ENCODE measurements around the gene PKM. TPM values are rescaled to one million over a fixed set of nuclear protein-coding genes. Genes with fewer than 3 reads are reported as not detected.

PKM gene
- total RNA-seq, 1 donor from 2014 or later = 1,163 TPM

GRCh38 chr15:72183781-72184164 is 47.2 kb downstream of the PKM start:
- peak overlapping the region; percentile 76 for H2AFZ ChIP-seq (replicated peaks)
- peak overlapping the region; percentile 92 for H3K4me2 ChIP-seq
- no peak overlapping the region for H3K27ac ChIP-seq

GRCh38 chr15:72182673-72183072 is 48.3 kb downstream of the PKM start:
- H3K9me3 Mint-ChIP-seq = no peaks in the 10 kb centered on the region

More at GRCh38 chr15:72183781-72184164, 47.2 kb downstream of the PKM start:
- no peaks in the 10 kb centered on the region for H3K9me3 Mint-ChIP-seq
- peaks cover 33% of the 10 kb centered on the region for H3K4me1 Mint-ChIP-seq
- no peak for DNase-seq (ENCODE audit: low spot score)
- Histone ChIP-seq H3K9me3 (ENCODE audit: low read depth) (no peaks in the 10 kb centered on the region), H3F3A (ENCODE audit: low read depth) (peaks cover 7% of the 10 kb centered on the region), H3K79me2 (ENCODE audit: low read depth) (no peaks in the 10 kb centered on the region), H3K9ac (no peak overlapping the region), H3K4me1 (peaks cover 18% of the 10 kb centered on the region), H3K27me3 (peaks cover 58% of the 10 kb centered on the region), H3K4me3 (peak overlapping the region; percentile 52), H4K20me1 (ENCODE audit: low read depth) (no peaks in the 10 kb centered on the region), H3K36me3 (no peaks in the 10 kb centered on the region)
- peaks cover 10% of the 10 kb centered on the region for H3K27me3 Mint-ChIP-seq (ENCODE audit: insufficient read depth, low read depth)
- H3K36me3 Mint-ChIP-seq = no peaks in the 10 kb centered on the region
- H3K4me3 Mint-ChIP-seq = no peak overlapping the region
- H3K27ac Mint-ChIP-seq = no peak overlapping the region
- no peak for TF ChIP-seq EZH2 (IDR thresholded peaks at IDR 0.05)
- no peak for TF ChIP-seq EZH2phosphoT487 (IDR thresholded peaks at IDR 0.05)
- no peak for TF ChIP-seq CTCF (IDR thresholded peaks at IDR 0.05)

GRCh38 chr15:72182244-72182643 is 48.7 kb downstream of the PKM start:
- H3F3A ChIP-seq (ENCODE audit: low read depth) = peaks cover 7% of the 10 kb centered on the region
- peaks cover 53% of the 10 kb centered on the region for H3K27me3 ChIP-seq
- H3K27ac Mint-ChIP-seq = no peak overlapping the region
- H3K9me3 ChIP-seq (ENCODE audit: low read depth) = no peaks in the 10 kb centered on the region
- H3K4me2 ChIP-seq = no peak overlapping the region
- H3K36me3 Mint-ChIP-seq = no peaks in the 10 kb centered on the region
- H3K36me3 ChIP-seq = no peaks in the 10 kb centered on the region
- H3K79me2 ChIP-seq (ENCODE audit: low read depth) = no peaks in the 10 kb centered on the region
- H3K9me3 Mint-ChIP-seq = no peaks in the 10 kb centered on the region
- H3K4me1 Mint-ChIP-seq = peaks cover 38% of the 10 kb centered on the region
- peaks cover 18% of the 10 kb centered on the region for H3K4me1 ChIP-seq
- no peaks in the 10 kb centered on the region for H4K20me1 ChIP-seq (ENCODE audit: low read depth)
- no peak overlapping the region for H2AFZ ChIP-seq (replicated peaks)
- H3K4me3 ChIP-seq = no peak overlapping the region
- TF ChIP-seq EZH2 (IDR thresholded peaks at IDR 0.05) (no peak), EZH2phosphoT487 (IDR thresholded peaks at IDR 0.05) (no peak), CTCF (IDR thresholded peaks at IDR 0.05) (no peak)
- no peak for DNase-seq (ENCODE audit: low spot score)
- peaks cover 11% of the 10 kb centered on the region for H3K27me3 Mint-ChIP-seq (ENCODE audit: insufficient read depth, low read depth)
- no peak overlapping the region for H3K27ac ChIP-seq
- H3K9ac ChIP-seq = no peak overlapping the region
- no peak overlapping the region for H3K4me3 Mint-ChIP-seq

More at GRCh38 chr15:72182673-72183072, 48.3 kb downstream of the PKM start:
- Mint-ChIP-seq H3K4me1 (peaks cover 34% of the 10 kb centered on the region), H3K4me3 (no peak overlapping the region), H3K27ac (no peak overlapping the region), H3K27me3 (ENCODE audit: insufficient read depth, low read depth) (peaks cover 10% of the 10 kb centered on the region), H3K36me3 (no peaks in the 10 kb centered on the region)
- H3K4me1 ChIP-seq = peaks cover 18% of the 10 kb centered on the region
- H4K20me1 ChIP-seq (ENCODE audit: low read depth) = no peaks in the 10 kb centered on the region
- DNase-seq (ENCODE audit: low spot score) = no peak
- no peak overlapping the region for H3K9ac ChIP-seq
- no peak overlapping the region for H3K4me3 ChIP-seq
- no peaks in the 10 kb centered on the region for H3K36me3 ChIP-seq
- TF ChIP-seq CTCF (IDR thresholded peaks at IDR 0.05) (no peak), EZH2phosphoT487 (IDR thresholded peaks at IDR 0.05) (no peak), EZH2 (IDR thresholded peaks at IDR 0.05) (no peak)
- H2AFZ ChIP-seq (replicated peaks) = no peak overlapping the region
- no peak overlapping the region for H3K4me2 ChIP-seq
- peaks cover 58% of the 10 kb centered on the region for H3K27me3 ChIP-seq
- H3K79me2 ChIP-seq (ENCODE audit: low read depth) = no peaks in the 10 kb centered on the region
- H3K9me3 ChIP-seq (ENCODE audit: low read depth) = no peaks in the 10 kb centered on the region
- peaks cover 7% of the 10 kb centered on the region for H3F3A ChIP-seq (ENCODE audit: low read depth)
- no peak overlapping the region for H3K27ac ChIP-seq
